G401 (cell line): Measurements from ENCODE around the gene PDE8B. TPM values are rescaled to one million over a fixed set of nuclear protein-coding genes. Genes with fewer than 3 reads are reported as not detected.
"Not testable (repeated sequence)": the region's sequence is repeated elsewhere in the genome, so short reads cannot be mapped to it uniquely, and the experiment has no call there.

Experiments used
- DNase-seq: peaks from one replicate; pipeline ENCODE4 v3.0.0-alpha.2; 2015; ENCODE audit warnings: low spot score
- in situ Hi-C: cut with HindIII; loops from 2 replicates; pipeline ENCODE4 v1.10.0; 2016; ENCODE audit warnings: low sequenced_read_pairs, mixed read lengths
- total RNA-seq: library from RNA; depleted of rRNA; stranded (reverse); fragments of >200 nt; shearing (Covaris generic); gene quantifications from 2 replicates; pipeline ENCODE4 v1.2.3, GENCODE V29; 2014

Gene PDE8B
- total RNA-seq, 1 experiment from 2014 or later = 5.6 TPM

- in situ Hi-C loops = no loop called here
- DNase-seq = no peak
These were observed 166.3 kb downstream of the PDE8B start for GRCh38 chr5:77376609-77377300.

- DNase-seq = no peak
- in situ Hi-C loops = no loop called here
These were observed 169.1 kb downstream of the PDE8B start for GRCh38 chr5:77379558-77380061.

- in situ Hi-C loops = no loop called here
- DNase-seq = no peak
These were observed 170.2 kb downstream of the PDE8B start for GRCh38 chr5:77380636-77381035.

- in situ Hi-C loops, DNase-seq: not testable (repeated sequence)
These were observed 172.9 kb downstream of the PDE8B start for GRCh38 chr5:77383336-77383735.

- DNase-seq, in situ Hi-C loops: not testable (repeated sequence)
These were observed 175.9 kb downstream of the PDE8B start for GRCh38 chr5:77386340-77386739.

- in situ Hi-C loops = no loop called here
- DNase-seq = no peak
These were observed 179.3 kb downstream of the PDE8B start for GRCh38 chr5:77389746-77390145.

GRCh38 chr5:77390221-77390620 is 179.7 kb downstream of the PDE8B start:
- DNase-seq = peak; percentile 3
- in situ Hi-C loops = no loop called here

- peak; percentile 36 for DNase-seq
- in situ Hi-C loops = no loop called here
These were observed 180.3 kb downstream of the PDE8B start for GRCh38 chr5:77390795-77391194.

- peak; percentile 95 for DNase-seq
- in situ Hi-C loops = no loop called here
These were observed 180.8 kb downstream of the PDE8B start for GRCh38 chr5:77391240-77391765.

GRCh38 chr5:77394064-77394715 is 183.7 kb downstream of the PDE8B start:
- no peak for DNase-seq
- in situ Hi-C loops = no loop called here

- in situ Hi-C loops = no loop called here
- DNase-seq = no peak
These were observed 185.5 kb downstream of the PDE8B start for GRCh38 chr5:77396017-77396416.

GRCh38 chr5:77397686-77398292 is 187.3 kb downstream of the PDE8B start:
- in situ Hi-C loops = no loop called here
- DNase-seq = no peak

- no peak for DNase-seq
- in situ Hi-C loops = no loop called here
These were observed 188.0 kb downstream of the PDE8B start for GRCh38 chr5:77398458-77398857.

GRCh38 chr5:77398896-77399295 is 188.4 kb downstream of the PDE8B start:
- no peak for DNase-seq
- in situ Hi-C loops = no loop called here

GRCh38 chr5:77400645-77401044 is 190.2 kb downstream of the PDE8B start:
- DNase-seq = no peak
- in situ Hi-C loops = no loop called here

- in situ Hi-C loops = no loop called here
These were observed 192.3 kb downstream of the PDE8B start for GRCh38 chr5:77402796-77403195.

GRCh38 chr5:77407152-77407551 is 196.7 kb downstream of the PDE8B start:
- in situ Hi-C loops = no loop called here

More at GRCh38 chr5:77402796-77403195, 192.3 kb downstream of the PDE8B start:
- no peak for DNase-seq

GRCh38 chr5:77409870-77410621 is 199.6 kb downstream of the PDE8B start:
- in situ Hi-C loops = no loop called here
- DNase-seq = no peak

More at GRCh38 chr5:77407152-77407551, 196.7 kb downstream of the PDE8B start:
- DNase-seq = no peak

- DNase-seq = no peak
- in situ Hi-C loops = no loop called here
These were observed 202.6 kb downstream of the PDE8B start for GRCh38 chr5:77413049-77413448.
